Neural progenitor cell (in vitro differentiated cells): ENCODE results near the gene MEG3.

Source experiments
- EZH2 ChIP-seq: fragments of 200-600 bp; sonication (generic); IDR thresholded peaks from 2 replicates; pipeline ENCODE4 v1.6.1; 2017; ENCODE audit warnings: antibody characterized with exemption, mild to moderate bottlenecking, moderate library complexity
- EZH2phosphoT487 ChIP-seq: fragments of 200-600 bp; sonication (generic); IDR thresholded peaks from 2 replicates; pipeline ENCODE4 v1.6.1; 2017; ENCODE audit warnings: antibody characterized with exemption
- TF ChIP-seq, protein P1 (sequence below): fragments of 200-600 bp; sonication (generic); IDR thresholded peaks from 2 replicates; pipeline ENCODE4 v1.5.1; 2017; ENCODE audit warnings: antibody characterized with exemption, mild to moderate bottlenecking

DNA sequence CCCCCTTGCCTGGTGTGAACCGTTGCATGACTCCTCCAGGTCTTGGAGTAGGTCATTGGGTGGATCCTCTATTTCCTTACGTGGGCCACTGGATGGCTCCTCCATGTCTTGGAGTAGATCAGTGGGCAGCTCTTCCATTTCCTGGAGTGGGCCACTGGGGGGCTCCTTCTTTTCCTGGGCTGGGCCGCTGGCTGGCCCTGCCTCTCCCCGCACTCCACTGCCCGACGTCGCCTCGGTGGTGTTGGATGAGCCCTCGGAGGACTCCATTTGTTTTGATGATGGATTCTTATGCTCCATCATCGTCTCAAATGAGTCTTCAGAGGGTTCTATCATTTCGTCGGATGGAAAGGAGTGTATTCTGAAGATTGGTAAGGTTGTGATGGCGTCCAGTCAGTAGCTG is 58.5 kb downstream of the MEG3 start:
- TF ChIP-seq EZH2 (no peak), EZH2phosphoT487 (no peak)
- TF ChIP-seq, protein P1, sequence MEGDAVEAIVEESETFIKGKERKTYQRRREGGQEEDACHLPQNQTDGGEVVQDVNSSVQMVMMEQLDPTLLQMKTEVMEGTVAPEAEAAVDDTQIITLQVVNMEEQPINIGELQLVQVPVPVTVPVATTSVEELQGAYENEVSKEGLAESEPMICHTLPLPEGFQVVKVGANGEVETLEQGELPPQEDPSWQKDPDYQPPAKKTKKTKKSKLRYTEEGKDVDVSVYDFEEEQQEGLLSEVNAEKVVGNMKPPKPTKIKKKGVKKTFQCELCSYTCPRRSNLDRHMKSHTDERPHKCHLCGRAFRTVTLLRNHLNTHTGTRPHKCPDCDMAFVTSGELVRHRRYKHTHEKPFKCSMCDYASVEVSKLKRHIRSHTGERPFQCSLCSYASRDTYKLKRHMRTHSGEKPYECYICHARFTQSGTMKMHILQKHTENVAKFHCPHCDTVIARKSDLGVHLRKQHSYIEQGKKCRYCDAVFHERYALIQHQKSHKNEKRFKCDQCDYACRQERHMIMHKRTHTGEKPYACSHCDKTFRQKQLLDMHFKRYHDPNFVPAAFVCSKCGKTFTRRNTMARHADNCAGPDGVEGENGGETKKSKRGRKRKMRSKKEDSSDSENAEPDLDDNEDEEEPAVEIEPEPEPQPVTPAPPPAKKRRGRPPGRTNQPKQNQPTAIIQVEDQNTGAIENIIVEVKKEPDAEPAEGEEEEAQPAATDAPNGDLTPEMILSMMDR, result no peak
